KMS-11 (cell line): ENCODE data around the gene DGCR6L.
"Not testable (repeated sequence)": the region's sequence is repeated elsewhere in the genome, so short reads cannot be mapped to it uniquely, and the experiment has no call there.

Experiments used
- H2AFZ ChIP-seq: fragments of 200-600 bp; sonication (generic); 2 replicates; pipeline ENCODE4 v1.6.1; 2016; ENCODE audit warnings: antibody characterized with exemption, mixed run types, low read depth
- H3K27ac ChIP-seq: fragments of 200-600 bp; sonication (generic); 2 replicates; pipeline ENCODE4 v1.6.1; 2016; ENCODE audit warnings: mild to moderate bottlenecking, mixed run types
- H3K27me3 ChIP-seq: fragments of 200-600 bp; sonication (generic); 2 replicates; pipeline ENCODE4 v1.6.1; 2017; ENCODE audit warnings: mild to moderate bottlenecking, low read depth, mixed run types, moderate library complexity; ENCODE audit not compliant: insufficient read depth
- H3K36me3 ChIP-seq: fragments of 200-600 bp; sonication (generic); 2 replicates; pipeline ENCODE4 v1.6.1; 2017; ENCODE audit warnings: mild to moderate bottlenecking, mixed run types; ENCODE audit not compliant: insufficient read depth
- H3K4me1 ChIP-seq: fragments of 200-600 bp; sonication (generic); 2 replicates; pipeline ENCODE4 v1.6.1; 2016; ENCODE audit warnings: mild to moderate bottlenecking, low read depth, mixed run types; ENCODE audit not compliant: poor library complexity, severe bottlenecking
- H3K4me2 ChIP-seq: fragments of 200-600 bp; sonication (generic); 2 replicates; pipeline ENCODE4 v1.7.0; 2016; ENCODE audit warnings: mild to moderate bottlenecking, mixed run types
- H3K4me3 ChIP-seq: fragments of 200-600 bp; sonication (generic); IDR thresholded peaks from 2 replicates; pipeline ENCODE4 v1.6.1; 2017; ENCODE audit warnings: low read depth, low read length, mixed read lengths; ENCODE audit not compliant: insufficient read depth
- H3K79me2 ChIP-seq: fragments of 200-600 bp; sonication (generic); 2 replicates; pipeline ENCODE4 v1.6.1; 2016; ENCODE audit warnings: low read depth, mixed run types; ENCODE audit not compliant: insufficient read depth
- H3K9ac ChIP-seq: fragments of 200-600 bp; sonication (generic); 2 replicates; pipeline ENCODE4 v1.6.1; 2016; ENCODE audit warnings: mild to moderate bottlenecking, mixed run types
- H4K20me1 ChIP-seq: fragments of 200-600 bp; sonication (generic); 2 replicates; pipeline ENCODE4 v1.6.1; 2016; ENCODE audit warnings: mild to moderate bottlenecking, mixed run types; ENCODE audit not compliant: insufficient read depth
- CTCF ChIP-seq: fragments of 200-600 bp; sonication (generic); conservative IDR thresholded peaks from 2 replicates; pipeline ENCODE4 v1.6.1; 2017; ENCODE audit warnings: low read depth, mild to moderate bottlenecking, antibody characterized with exemption, low read length, moderate library complexity, mixed read lengths

Gene DGCR6L

GRCh38 chr22:20305894-20306645 is 13.8 kb downstream of the DGCR6L start:
- H3K4me1 ChIP-seq, result no peaks in the 10 kb centered on the region
- H3K9ac ChIP-seq, result no peak overlapping the region
- no peaks in the 10 kb centered on the region for H4K20me1 ChIP-seq
- no peaks in the 10 kb centered on the region for H3K36me3 ChIP-seq
- no peak overlapping the region for H2AFZ ChIP-seq
- H3K79me2 ChIP-seq, result no peaks in the 10 kb centered on the region
- H3K27me3 ChIP-seq, result peaks cover 3% of the 10 kb centered on the region; the same call in 1 of the 2 replicates
- H3K27ac ChIP-seq, result no peak overlapping the region
- TF ChIP-seq CTCF, result no peak
- H3K4me2 ChIP-seq, result no peak overlapping the region
- H3K4me3 ChIP-seq, result no peak overlapping the region

GRCh38 chr22:20305230-20305893 is 14.5 kb downstream of the DGCR6L start:
- not testable (repeated sequence) for H3K4me1 ChIP-seq, H3K4me2 ChIP-seq, H3K27ac ChIP-seq, H3K4me3 ChIP-seq, H3K79me2 ChIP-seq, H3K36me3 ChIP-seq, H3K9ac ChIP-seq, H2AFZ ChIP-seq, H3K27me3 ChIP-seq, H4K20me1 ChIP-seq

GRCh38 chr22:20304646-20305045 is 15.2 kb downstream of the DGCR6L start:
- Histone ChIP-seq H3K4me2 (no peak overlapping the region), H3K27ac (no peak overlapping the region), H2AFZ (no peak overlapping the region), H3K79me2 (no peaks in the 10 kb centered on the region), H3K4me1 (no peaks in the 10 kb centered on the region), H3K27me3 (peaks cover 3% of the 10 kb centered on the region; the same call in 1 of the 2 replicates), H3K4me3 (no peak overlapping the region), H3K9ac (no peak overlapping the region), H4K20me1 (no peaks in the 10 kb centered on the region), H3K36me3 (no peaks in the 10 kb centered on the region)
- no peak for TF ChIP-seq CTCF

GRCh38 chr22:20303229-20303534 is 16.7 kb downstream of the DGCR6L start:
- not testable (repeated sequence) for H2AFZ ChIP-seq, H3K4me1 ChIP-seq, H3K79me2 ChIP-seq, H4K20me1 ChIP-seq, H3K27ac ChIP-seq, H3K4me3 ChIP-seq, H3K4me2 ChIP-seq, H3K36me3 ChIP-seq, H3K27me3 ChIP-seq, H3K9ac ChIP-seq

GRCh38 chr22:20302438-20303228 is 17.2 kb downstream of the DGCR6L start:
- TF ChIP-seq CTCF, result no peak
- no peak overlapping the region for H3K27ac ChIP-seq
- no peak overlapping the region for H3K9ac ChIP-seq
- H3K4me2 ChIP-seq, result no peak overlapping the region
- H3K79me2 ChIP-seq, result no peaks in the 10 kb centered on the region
- H3K27me3 ChIP-seq, result peaks cover 8% of the 10 kb centered on the region; the same call in 1 of the 2 replicates
- H3K4me3 ChIP-seq, result no peak overlapping the region
- no peaks in the 10 kb centered on the region for H4K20me1 ChIP-seq
- no peaks in the 10 kb centered on the region for H3K36me3 ChIP-seq
- H3K4me1 ChIP-seq, result no peaks in the 10 kb centered on the region
- H2AFZ ChIP-seq, result no peak overlapping the region
